CD4-positive, alpha-beta T cell treated with Interleukin-4 for 4 hours (primary cell): Measurements from ENCODE around the gene PARD3.
"Not testable (repeated sequence)": the region's sequence is repeated elsewhere in the genome, so short reads cannot be mapped to it uniquely, and the experiment has no call there.

Experiments used
- DNase-seq: peaks from one replicate; pipeline ENCODE4 v3.0.0-alpha.2; 2020

Gene PARD3

GRCh38 chr10:34078745-34079470 is 736.2 kb downstream of the PARD3 start:
- DNase-seq, result no peak

- DNase-seq, result no peak
These were observed 736.9 kb downstream of the PARD3 start for GRCh38 chr10:34078017-34078744.

- DNase-seq, result no peak
These were observed 738.7 kb downstream of the PARD3 start for GRCh38 chr10:34076443-34076842.

- no peak for DNase-seq
These were observed 739.7 kb downstream of the PARD3 start for GRCh38 chr10:34075254-34075926.

- no peak for DNase-seq
These were observed 741.0 kb downstream of the PARD3 start for GRCh38 chr10:34074051-34074450.

- DNase-seq, result not testable (repeated sequence)
These were observed 747.4 kb downstream of the PARD3 start for GRCh38 chr10:34067741-34068140.

GRCh38 chr10:34063592-34063991 is 751.5 kb downstream of the PARD3 start:
- DNase-seq, result no peak

GRCh38 chr10:34061841-34062240 is 753.3 kb downstream of the PARD3 start:
- no peak for DNase-seq
